PC-3 (cell line): ENCODE results near the gene CNTNAP5. TPM values are rescaled to one million over a fixed set of nuclear protein-coding genes. Genes with fewer than 3 reads are reported as not detected.

ENCODE experiments used
- ATAC-seq: fragments of 200-7000 bp; cut with Tn5 transposase; 2 replicates; pipeline ENCODE4 v1.9.1; 2020; ENCODE audit warnings: mild to moderate bottlenecking, moderate library complexity
- BruUV-seq: library from RNA; stranded (reverse); fragments of 400-500 nt; replicated peaks from 2 replicates; lab custom pipeline; 2021; lab: Mats Ljungman, UMichigan
- CTCF ChIA-PET: fragments of 300-600 bp; sonication (Branson Sonifier 250); formaldehyde crosslinking; loops from one replicate; lab custom pipeline; 2022; ENCODE audit warnings: antibody characterized with exemption; lab: Charles Lee
- POLR2A ChIA-PET: fragments of 300-600 bp; sonication (Branson Sonifier 250); formaldehyde crosslinking; loops from one replicate; lab custom pipeline; 2022; ENCODE audit warnings: antibody characterized with exemption; ENCODE audit not compliant: unreplicated experiment; lab: Charles Lee
- DNase-seq: peaks from one replicate; pipeline ENCODE4 v3.0.0-alpha.2; 2015
- H2AFZ ChIP-seq: fragments of 300-600 bp; sonication (generic); 2 replicates; pipeline ENCODE4 v1.6.0; 2016; ENCODE audit warnings: antibody characterized with exemption, low read length
- H3F3A ChIP-seq: fragments of 300-600 bp; sonication (generic); one replicate; pipeline ENCODE4 v1.6.0; 2017; ENCODE audit warnings: antibody characterized with exemption, low read length, control low read depth, mild to moderate bottlenecking; ENCODE audit not compliant: unreplicated experiment
- H3K27ac ChIP-seq: fragments of 300-600 bp; sonication (generic); 2 replicates; pipeline ENCODE4 v1.5.1; 2016; ENCODE audit warnings: mild to moderate bottlenecking, low read length
- H3K27me3 ChIP-seq: fragments of 300-600 bp; sonication (generic); 2 replicates; pipeline ENCODE4 v1.6.1; 2016; ENCODE audit warnings: low read length, mixed read lengths
- H3K36me3 ChIP-seq: fragments of 300-600 bp; sonication (generic); 2 replicates; pipeline ENCODE4 v1.6.1; 2016; ENCODE audit warnings: low read depth, mixed run types, low read length, mixed read lengths
- H3K4me1 ChIP-seq: fragments of 300-600 bp; sonication (generic); 2 replicates; pipeline ENCODE4 v1.5.1; 2016; ENCODE audit warnings: low read length; ENCODE audit not compliant: insufficient read depth
- H3K4me2 ChIP-seq: fragments of 300-600 bp; sonication (generic); 2 replicates; pipeline ENCODE4 v1.6.0; 2016; ENCODE audit warnings: low read length
- H3K4me3 ChIP-seq: fragments of 300-600 bp; sonication (generic); 2 replicates; pipeline ENCODE4 v1.5.1; 2016; ENCODE audit warnings: mild to moderate bottlenecking, low read length, mixed read lengths
- H3K79me2 ChIP-seq: fragments of 300-600 bp; sonication (generic); 2 replicates; pipeline ENCODE4 v1.6.1; 2017; ENCODE audit warnings: low read length, mixed read lengths
- H3K9ac ChIP-seq: fragments of 300-600 bp; sonication (generic); 2 replicates; pipeline ENCODE4 v1.6.0; 2016; ENCODE audit warnings: mild to moderate bottlenecking, low read length
- H3K9me2 ChIP-seq: fragments of 300-600 bp; sonication (generic); replicated peaks from 2 replicates; pipeline ENCODE4 v1.6.1; 2016; ENCODE audit warnings: mixed run types, low read length, mixed read lengths
- H3K9me3 ChIP-seq: fragments of 300-600 bp; sonication (generic); 2 replicates; pipeline ENCODE4 v1.6.1; 2016; ENCODE audit warnings: low read length, mixed read lengths
- H4K20me1 ChIP-seq: fragments of 300-600 bp; sonication (generic); 2 replicates; pipeline ENCODE4 v1.6.1; 2016; ENCODE audit warnings: low read length, mixed read lengths
- EZH2 ChIP-seq: fragments of 300-600 bp; sonication (generic); IDR thresholded peaks from one replicate; pipeline ENCODE4 v1.6.1; 2017; ENCODE audit warnings: antibody characterized with exemption, mild to moderate bottlenecking, low read length; ENCODE audit not compliant: unreplicated experiment
- EZH2phosphoT487 ChIP-seq: fragments of 300-600 bp; sonication (generic); IDR thresholded peaks from 2 replicates; pipeline ENCODE4 v1.6.1; 2018; ENCODE audit warnings: mild to moderate bottlenecking, antibody characterized with exemption, low read length, borderline replicate concordance
- intact Hi-C: fragments of 100-400 bp; cut with micrococcal nuclease; formaldehyde crosslinking; loops from 2 replicates; pipeline ENCODE4 v1.9.0; 2023
- total RNA-seq: library from RNA; depleted of rRNA; stranded (reverse); fragments of >200 nt; gene quantifications from 2 replicates; pipeline ENCODE4 v1.2.3, GENCODE V29; 2014
- TF ChIP-seq, protein P1 (sequence below): fragments of 300-600 bp; sonication (generic); conservative IDR thresholded peaks from 2 replicates; pipeline ENCODE4 v1.5.1; 2017; ENCODE audit warnings: antibody characterized with exemption, low read depth, mild to moderate bottlenecking, low read length

Gene CNTNAP5
- total RNA-seq, 1 experiment from 2014 or later: not detected

- Histone ChIP-seq H3K36me3 (no peaks in the 10 kb centered on the region), H3K4me2 (no peak overlapping the region), H4K20me1 (no peaks in the 10 kb centered on the region), H3K4me3 (no peak overlapping the region), H3F3A (no peaks in the 10 kb centered on the region), H3K9me3 (no peaks in the 10 kb centered on the region), H3K9ac (no peak overlapping the region), H3K27me3 (no peaks in the 10 kb centered on the region), H3K4me1 (no peaks in the 10 kb centered on the region), H3K27ac (no peak overlapping the region), H2AFZ (no peak overlapping the region), H3K79me2 (no peaks in the 10 kb centered on the region), H3K9me2 (no peaks in the 10 kb centered on the region)
- intact Hi-C loops: no loop called here
- TF ChIP-seq, protein P1, sequence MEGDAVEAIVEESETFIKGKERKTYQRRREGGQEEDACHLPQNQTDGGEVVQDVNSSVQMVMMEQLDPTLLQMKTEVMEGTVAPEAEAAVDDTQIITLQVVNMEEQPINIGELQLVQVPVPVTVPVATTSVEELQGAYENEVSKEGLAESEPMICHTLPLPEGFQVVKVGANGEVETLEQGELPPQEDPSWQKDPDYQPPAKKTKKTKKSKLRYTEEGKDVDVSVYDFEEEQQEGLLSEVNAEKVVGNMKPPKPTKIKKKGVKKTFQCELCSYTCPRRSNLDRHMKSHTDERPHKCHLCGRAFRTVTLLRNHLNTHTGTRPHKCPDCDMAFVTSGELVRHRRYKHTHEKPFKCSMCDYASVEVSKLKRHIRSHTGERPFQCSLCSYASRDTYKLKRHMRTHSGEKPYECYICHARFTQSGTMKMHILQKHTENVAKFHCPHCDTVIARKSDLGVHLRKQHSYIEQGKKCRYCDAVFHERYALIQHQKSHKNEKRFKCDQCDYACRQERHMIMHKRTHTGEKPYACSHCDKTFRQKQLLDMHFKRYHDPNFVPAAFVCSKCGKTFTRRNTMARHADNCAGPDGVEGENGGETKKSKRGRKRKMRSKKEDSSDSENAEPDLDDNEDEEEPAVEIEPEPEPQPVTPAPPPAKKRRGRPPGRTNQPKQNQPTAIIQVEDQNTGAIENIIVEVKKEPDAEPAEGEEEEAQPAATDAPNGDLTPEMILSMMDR: no peak
- TF ChIP-seq EZH2: no peak
- TF ChIP-seq EZH2phosphoT487: no peak
- no TSS peak for BruUV-seq
- CTCF ChIA-PET: no interaction called here
- ATAC-seq (no peak), DNase-seq (no peak)
- POLR2A ChIA-PET: no interaction called here
These were observed 153.6 kb downstream of the CNTNAP5 start for GRCh38 chr2:124178719-124179118.

- no peak overlapping the region for H3K9ac ChIP-seq
- no peaks in the 10 kb centered on the region for H3K9me2 ChIP-seq
- no peaks in the 10 kb centered on the region for H3K79me2 ChIP-seq
- no peaks in the 10 kb centered on the region for H3K9me3 ChIP-seq
- CTCF ChIA-PET: no interaction called here
- H3K4me2 ChIP-seq: no peak overlapping the region
- H3K27me3 ChIP-seq: no peaks in the 10 kb centered on the region
- H3K4me1 ChIP-seq: no peaks in the 10 kb centered on the region
- ATAC-seq (no peak), DNase-seq (no peak)
- no peak overlapping the region for H3K27ac ChIP-seq
- no peak overlapping the region for H3K4me3 ChIP-seq
- no TSS peak for BruUV-seq
- no peaks in the 10 kb centered on the region for H4K20me1 ChIP-seq
- H3F3A ChIP-seq: no peaks in the 10 kb centered on the region
- TF ChIP-seq EZH2 (no peak), EZH2phosphoT487 (no peak)
- TF ChIP-seq, protein P1: no peak
- no peaks in the 10 kb centered on the region for H3K36me3 ChIP-seq
- intact Hi-C loops: no loop called here
- H2AFZ ChIP-seq: no peak overlapping the region
- POLR2A ChIA-PET: no interaction called here
These were observed 155.5 kb downstream of the CNTNAP5 start for GRCh38 chr2:124180635-124181034.

DNA sequence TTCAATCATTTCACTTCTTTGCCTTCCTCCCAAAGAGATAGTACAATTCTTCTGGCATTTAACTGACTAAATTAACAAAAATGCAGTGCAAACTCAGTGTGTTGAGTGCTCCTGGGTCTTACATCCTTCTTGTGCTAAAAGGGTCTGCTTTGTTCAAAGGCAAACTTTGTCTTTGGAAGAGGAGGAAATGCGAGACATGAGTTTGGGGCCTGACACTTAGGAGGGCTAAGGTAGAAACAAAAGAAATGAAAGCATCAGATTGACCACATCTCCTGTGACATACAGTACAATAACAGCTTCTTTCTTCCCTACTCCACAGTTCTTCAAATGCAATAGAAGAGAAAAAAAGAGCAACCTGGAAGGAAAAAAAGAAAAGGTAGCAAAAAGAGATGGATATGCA lies 161.7 kb downstream of the CNTNAP5 start:
- Histone ChIP-seq H3K4me1 (no peaks in the 10 kb centered on the region), H3K4me3 (no peak overlapping the region), H3K9me2 (no peaks in the 10 kb centered on the region), H3K79me2 (no peaks in the 10 kb centered on the region), H3K4me2 (no peak overlapping the region), H3K36me3 (no peaks in the 10 kb centered on the region), H3K27me3 (no peaks in the 10 kb centered on the region), H3K27ac (no peak overlapping the region), H2AFZ (no peak overlapping the region), H3F3A (no peaks in the 10 kb centered on the region), H3K9me3 (no peaks in the 10 kb centered on the region), H4K20me1 (no peaks in the 10 kb centered on the region), H3K9ac (no peak overlapping the region)
- no peak for ATAC-seq
- intact Hi-C loops: no loop called here
- ChIA-PET CTCF (no interaction called here), POLR2A (no interaction called here)
- BruUV-seq: no TSS peak
- TF ChIP-seq EZH2 (no peak), EZH2phosphoT487 (no peak)
- TF ChIP-seq, protein P1: no peak
- DNase-seq: no peak
